Heart left ventricle (tissue), 13 donors: ENCODE data around the gene SFSWAP.
"Not testable (repeated sequence)": the region's sequence is repeated elsewhere in the genome, so short reads cannot be mapped to it uniquely, and the experiment has no call there.

ENCODE experiments used
- POLR2A ChIP-seq, 2 donors: fragments of 450-650 bp; IDR thresholded peaks; one replicate each; pipeline ENCODE4 v1.6.1; 2017; ENCODE audit warnings: antibody characterized with exemption in 2 of 2, mild to moderate bottlenecking in 2 of 2, moderate library complexity in 2 of 2
- TF ChIP-seq, protein P1 (sequence below), 12 donors: fragments of 200-600 bp; sonication (generic) in 4 of 12; IDR thresholded peaks; one replicate each; pipeline versions ENCODE4 v1.5.0 to v1.8.0; 2018 to 2022; ENCODE audit warnings: antibody characterized with exemption in 12 of 12, mild to moderate bottlenecking in 5 of 12
- donor health status: ischemic (EF 13 %, LVEDD 7.1; RV severe dilation, severe dysfunction).
- donor health status: DM: no; HTN: yes; CAD: no.
- donor health status: DM: no; HTN: no; CAD: no.
- donor health status: ischemic (EF 25% LVEDD 6.9; RV normal size, moderate dysfunction).
- donor health status: ischemic (EF 25% LVEDD 5.7; RV mildly dilated, moderate dysfunction).
- donor health status: ischemic (EF 35%, LVEDD 5.7; RV mildly dilated, moderate dysfunction).
- donor health status: nonischemic (EF 11% LVEDD 7.7; RV severe dilation, severe dysfunction).
- donor health status: DM: yes; HTN: yes; CAD: no.
- donor health status: PGD.
- donor health status: ischemic (EF 29% LVEDD 5.4; RV normal size, mild dysfunction).
- donor health status: nonischemic (EF 23%, LVEDD 6.1; RV moderate dilation, normal function).

DNA sequence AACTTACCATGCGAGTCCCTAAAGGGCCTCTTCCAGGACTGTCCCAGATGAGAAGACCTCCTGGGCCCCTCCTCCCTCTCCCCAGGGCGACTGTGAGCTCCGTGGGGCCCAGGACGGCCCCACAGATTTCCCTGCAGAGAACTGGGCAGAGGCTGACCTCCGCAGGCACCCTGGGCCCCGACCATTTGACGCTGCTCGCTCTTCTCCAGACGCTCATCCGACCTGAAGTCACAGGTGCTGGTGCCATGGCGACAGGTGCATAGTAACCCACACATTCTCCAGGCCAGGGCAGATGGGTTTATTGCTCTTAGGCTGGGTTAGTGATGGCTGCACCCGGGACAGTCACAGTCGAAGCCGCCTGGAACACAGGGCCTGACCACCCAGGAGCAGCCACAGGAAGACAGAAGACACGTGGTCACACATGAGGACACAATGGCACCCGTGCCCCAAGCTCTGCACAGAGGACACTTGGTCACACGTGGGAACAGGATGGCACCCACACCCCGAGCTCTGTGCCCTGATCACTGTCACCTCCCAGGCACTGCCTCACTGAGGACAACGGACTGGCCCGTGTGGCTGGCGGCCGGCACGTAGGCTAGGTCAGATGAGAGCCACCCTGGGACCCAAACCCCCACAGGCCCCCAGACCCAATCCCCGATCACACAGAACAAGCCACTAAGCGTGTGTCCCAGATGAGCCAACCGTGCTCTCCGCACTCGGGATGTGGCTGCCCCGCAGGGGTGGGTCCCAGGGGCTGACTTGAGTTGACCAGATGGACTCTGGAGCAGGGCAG is 32.3 kb upstream of the SFSWAP start:
- TF ChIP-seq POLR2A (IDR thresholded peaks at IDR 0.05), result not testable (repeated sequence)
- TF ChIP-seq, protein P1, sequence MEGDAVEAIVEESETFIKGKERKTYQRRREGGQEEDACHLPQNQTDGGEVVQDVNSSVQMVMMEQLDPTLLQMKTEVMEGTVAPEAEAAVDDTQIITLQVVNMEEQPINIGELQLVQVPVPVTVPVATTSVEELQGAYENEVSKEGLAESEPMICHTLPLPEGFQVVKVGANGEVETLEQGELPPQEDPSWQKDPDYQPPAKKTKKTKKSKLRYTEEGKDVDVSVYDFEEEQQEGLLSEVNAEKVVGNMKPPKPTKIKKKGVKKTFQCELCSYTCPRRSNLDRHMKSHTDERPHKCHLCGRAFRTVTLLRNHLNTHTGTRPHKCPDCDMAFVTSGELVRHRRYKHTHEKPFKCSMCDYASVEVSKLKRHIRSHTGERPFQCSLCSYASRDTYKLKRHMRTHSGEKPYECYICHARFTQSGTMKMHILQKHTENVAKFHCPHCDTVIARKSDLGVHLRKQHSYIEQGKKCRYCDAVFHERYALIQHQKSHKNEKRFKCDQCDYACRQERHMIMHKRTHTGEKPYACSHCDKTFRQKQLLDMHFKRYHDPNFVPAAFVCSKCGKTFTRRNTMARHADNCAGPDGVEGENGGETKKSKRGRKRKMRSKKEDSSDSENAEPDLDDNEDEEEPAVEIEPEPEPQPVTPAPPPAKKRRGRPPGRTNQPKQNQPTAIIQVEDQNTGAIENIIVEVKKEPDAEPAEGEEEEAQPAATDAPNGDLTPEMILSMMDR (IDR thresholded peaks at IDR 0.05), result not testable (repeated sequence)
